Urinary bladder (tissue), 4 donors: ENCODE data around the gene TREX2. TPM values are rescaled to one million over a fixed set of nuclear protein-coding genes. Genes with fewer than 3 reads are reported as not detected.
"Not testable (repeated sequence)": the region's sequence is repeated elsewhere in the genome, so short reads cannot be mapped to it uniquely, and the experiment has no call there.

Source experiments
- DNase-seq: peaks from one replicate; pipeline ENCODE4 v3.0.0-alpha.2; 2015; ENCODE audit errors: extremely low spot score
- H3K27ac ChIP-seq: one replicate; pipeline ENCODE4 v1.5.1; 2013; ENCODE audit warnings: low read depth, mild to moderate bottlenecking, moderate library complexity
- H3K36me3 ChIP-seq: one replicate; pipeline ENCODE4 v1.6.1; 2013; ENCODE audit warnings: mild to moderate bottlenecking, moderate library complexity; ENCODE audit not compliant: insufficient read depth
- H3K4me1 ChIP-seq: one replicate; pipeline ENCODE4 v1.6.1; 2013; ENCODE audit warnings: mild to moderate bottlenecking, moderate library complexity; ENCODE audit not compliant: insufficient read depth
- H3K4me3 ChIP-seq: one replicate; pipeline ENCODE4 v1.5.1; 2013; ENCODE audit warnings: low read depth, low read length
- WGBS: extraction: QIAGEN DNeasy Blood & Tissue Kit; methylation state at CpG from one replicate; pipeline ENCODE4 v1.1.7; 2013; 5-methylcytosine and 5-hydroxymethylcytosine counted together
- polyA plus RNA-seq: library from polyadenylated mRNA; stranded (reverse); fragments of 200-250 nt; gene quantifications from one replicate; pipeline ENCODE4 v1.2.3, GENCODE V29; 2013
- total RNA-seq: library from RNA; depleted of rRNA; stranded (reverse); fragments of >200 nt; gene quantifications from one replicate; pipeline ENCODE4 v1.2.3, GENCODE V29; 2014
- donor health status: healthy with polysubstance abuse.
- donor health status: healthy.

Gene TREX2
- total and polyA plus RNA-seq, 2 donors: 0.21 to 0.49 TPM

DNA sequence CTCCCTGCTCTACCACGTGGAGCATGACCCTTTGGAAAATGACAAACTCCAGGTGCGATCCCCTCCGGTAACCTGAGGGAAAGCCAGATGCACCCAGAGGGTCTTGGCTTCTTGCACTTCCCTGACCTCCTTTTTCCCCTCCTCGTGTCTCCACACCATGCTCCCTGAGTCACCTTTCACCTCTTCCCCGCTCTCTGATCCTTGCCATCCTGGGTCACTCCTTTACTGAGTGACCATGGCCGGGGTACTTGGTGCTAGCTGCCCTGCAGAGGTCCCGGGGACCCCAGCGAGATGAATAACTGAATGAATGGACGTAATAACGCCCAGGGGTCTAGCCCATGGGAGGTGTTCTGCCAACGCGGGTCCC, 35.0 kb downstream of the TREX2 start:
- 46% methylated on average over 12 of the region's 12 CpGs for WGBS
- H3K27ac ChIP-seq: no peak overlapping the region
- no peak for DNase-seq
- no peaks in the 10 kb centered on the region for H3K4me1 ChIP-seq
- H3K36me3 ChIP-seq: no peaks in the 10 kb centered on the region
- peak overlapping the region; percentile 44 for H3K4me3 ChIP-seq

DNA sequence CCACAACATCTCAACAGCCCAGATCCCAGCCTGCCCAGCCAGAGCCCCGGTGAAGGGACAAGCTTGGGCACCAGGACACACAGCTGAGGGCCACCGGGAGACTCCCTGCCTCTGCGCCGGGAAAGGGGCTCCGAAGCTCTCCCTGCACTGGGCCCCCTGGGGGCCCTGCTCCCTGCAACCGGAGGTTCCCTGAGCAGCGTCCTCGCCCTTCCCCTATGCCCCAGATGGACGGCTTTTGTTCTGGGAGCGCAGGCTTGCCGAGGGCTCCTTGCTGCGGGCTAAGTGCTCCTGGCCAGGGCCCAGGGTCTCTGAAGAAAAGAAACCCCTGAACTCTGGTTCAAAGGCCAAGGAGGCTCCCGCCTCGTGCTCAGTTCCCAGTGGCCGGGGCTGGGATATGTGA, 35.5 kb downstream of the TREX2 start:
- DNase-seq: no peak

DNA sequence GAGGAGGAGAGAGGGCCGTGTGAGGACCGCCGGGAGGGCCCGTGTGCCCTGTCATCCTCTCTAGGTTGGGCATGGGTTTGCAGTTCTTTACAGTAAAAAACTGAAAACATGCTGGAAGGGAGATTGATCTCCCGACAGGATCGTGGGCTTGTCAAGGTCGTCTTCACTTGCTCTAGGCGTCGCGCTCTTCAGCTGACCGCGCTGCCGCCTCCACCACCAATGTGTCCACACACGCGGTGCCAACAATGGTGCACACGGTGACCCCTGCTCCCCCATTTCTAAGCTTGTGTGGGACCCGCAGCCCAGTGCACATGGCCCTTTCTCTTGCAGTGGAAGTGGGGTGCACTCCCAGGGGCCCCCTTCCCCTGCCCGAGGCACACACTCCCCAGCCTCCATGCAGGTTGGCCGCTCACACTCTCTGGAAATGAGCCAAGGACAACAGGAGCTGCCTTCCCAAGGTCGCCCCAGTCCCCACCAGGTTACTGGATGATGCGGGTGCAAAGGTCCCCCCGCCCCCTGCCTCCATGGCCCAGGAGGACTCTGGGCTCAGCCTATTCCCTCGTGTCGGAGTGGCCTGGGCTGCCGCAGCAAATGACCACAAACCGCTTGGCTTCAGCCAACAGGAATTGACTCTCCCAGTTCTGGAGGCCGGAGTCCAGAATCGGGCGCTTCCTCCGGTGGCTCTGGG, 36.3 kb downstream of the TREX2 start:
- 91% methylated on average over 30 of the region's 30 CpGs for WGBS
- no peak for DNase-seq
- H3K27ac ChIP-seq: no peak overlapping the region

More for the DNA sequence above, 35.5 kb downstream of the TREX2 start:
- no peaks in the 10 kb centered on the region for H3K36me3 ChIP-seq
- no peak overlapping the region for H3K27ac ChIP-seq
- no peak overlapping the region for H3K4me3 ChIP-seq
- H3K4me1 ChIP-seq: no peaks in the 10 kb centered on the region
- WGBS: 83% methylated on average over 15 of the region's 15 CpGs

DNA sequence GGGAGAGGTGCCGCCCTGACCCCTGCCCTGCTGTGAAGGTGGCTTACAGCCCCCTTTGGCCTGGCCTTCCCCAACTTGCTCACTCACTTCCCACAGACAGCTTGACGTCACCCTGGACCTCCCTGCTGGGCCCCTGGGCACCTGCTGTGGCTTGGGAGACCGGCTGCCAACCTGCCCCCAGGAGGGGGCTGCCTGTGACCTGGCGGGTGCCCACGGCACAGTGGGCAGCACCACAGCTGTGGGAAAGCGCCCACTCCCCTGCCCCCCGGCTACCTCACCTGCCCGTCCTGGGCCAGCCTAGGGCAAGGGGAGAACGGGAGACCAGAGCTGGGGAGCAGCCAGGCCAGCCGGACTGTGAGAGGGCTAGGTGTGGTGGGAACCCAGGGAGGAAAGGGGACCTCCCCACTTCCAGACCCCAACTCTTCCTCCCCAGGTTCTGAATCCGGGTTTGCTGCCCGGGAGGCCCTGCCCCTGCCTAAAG, 36.9 kb downstream of the TREX2 start:
- DNase-seq: no peak
- Histone ChIP-seq H3K4me3 (no peak overlapping the region), H3K27ac (no peak overlapping the region), H3K4me1 (no peaks in the 10 kb centered on the region), H3K36me3 (no peaks in the 10 kb centered on the region)
- 95% methylated on average over 12 of the region's 12 CpGs for WGBS

More for the DNA sequence above, 36.3 kb downstream of the TREX2 start:
- H3K4me1 ChIP-seq: no peaks in the 10 kb centered on the region
- H3K36me3 ChIP-seq: no peaks in the 10 kb centered on the region
- H3K4me3 ChIP-seq: no peak overlapping the region

DNA sequence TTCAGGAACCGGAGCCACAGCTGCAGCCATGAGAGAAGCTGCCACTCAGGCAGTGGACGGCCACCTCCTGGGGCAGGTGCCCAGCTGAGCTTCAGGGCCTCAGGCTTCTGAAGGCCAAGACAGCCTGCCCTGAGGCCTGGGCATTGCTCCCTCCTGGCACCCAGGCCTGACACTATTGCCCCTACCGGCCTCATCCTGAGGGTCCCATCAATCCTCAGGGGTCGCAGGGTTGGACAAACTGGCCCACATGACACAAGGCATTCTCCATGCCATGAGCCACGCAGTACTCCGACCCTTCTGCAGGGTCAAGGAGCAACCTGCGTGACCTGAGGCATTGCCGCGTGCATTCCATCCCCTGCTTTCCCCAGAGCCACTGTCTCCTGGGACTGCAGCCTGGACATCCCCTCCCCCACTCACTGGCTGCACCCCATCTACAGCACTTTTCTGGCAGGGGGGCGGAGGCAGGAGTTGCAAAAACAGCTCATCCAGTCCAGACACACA, 37.6 kb downstream of the TREX2 start:
- Histone ChIP-seq H3K27ac (no peak overlapping the region), H3K36me3 (no peaks in the 10 kb centered on the region), H3K4me3 (no peak overlapping the region), H3K4me1 (no peaks in the 10 kb centered on the region)
- WGBS: 83% methylated on average over 10 of the region's 10 CpGs
- DNase-seq: no peak

DNA sequence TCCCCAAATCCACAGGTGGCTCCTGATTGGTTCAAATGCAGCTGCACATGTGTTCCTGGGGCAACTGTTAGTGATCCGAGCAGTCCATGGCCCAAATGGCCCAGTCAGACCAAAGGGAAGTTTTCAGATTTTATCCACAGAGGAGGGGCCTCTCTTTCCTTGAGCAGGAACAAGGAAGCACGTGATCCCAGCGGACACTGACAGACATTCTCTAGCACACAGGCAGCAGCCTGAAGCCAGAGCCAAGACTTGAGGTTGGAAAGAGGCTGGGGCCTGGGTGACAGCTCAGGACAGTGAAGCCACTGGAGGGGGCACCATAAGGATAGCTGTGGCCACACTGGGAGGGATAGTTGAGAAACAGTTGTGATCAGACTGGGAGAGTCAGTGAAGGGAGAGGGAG, 38.1 kb downstream of the TREX2 start:
- H3K27ac ChIP-seq: no peak overlapping the region
- no peak for DNase-seq
- no peaks in the 10 kb centered on the region for H3K4me1 ChIP-seq
- 71% methylated on average over 3 of the region's 3 CpGs for WGBS
- H3K4me3 ChIP-seq: no peak overlapping the region
- H3K36me3 ChIP-seq: no peaks in the 10 kb centered on the region

DNA sequence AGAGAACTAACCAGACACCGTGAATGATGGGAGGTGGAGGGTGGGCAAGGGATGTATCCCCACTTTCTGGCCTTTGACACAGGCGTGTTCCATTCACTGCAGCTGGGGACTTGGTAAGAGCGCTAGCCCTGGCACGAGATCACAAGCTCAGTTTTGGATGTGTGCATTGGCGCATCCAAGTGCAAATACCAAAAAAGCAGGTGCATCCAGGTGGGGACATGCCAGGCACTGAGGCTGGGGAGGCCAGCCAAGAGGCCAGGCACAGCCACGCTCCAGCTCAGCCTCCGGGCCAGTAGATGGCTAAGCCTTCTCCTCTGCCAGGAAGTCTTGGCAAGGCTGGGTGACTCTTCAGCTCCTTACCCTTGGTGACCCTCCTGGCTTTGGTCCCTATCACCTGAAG, 39.0 kb downstream of the TREX2 start:
- no peaks in the 10 kb centered on the region for H3K4me1 ChIP-seq
- no peaks in the 10 kb centered on the region for H3K36me3 ChIP-seq
- no peak for DNase-seq
- no peak overlapping the region for H3K27ac ChIP-seq
- H3K4me3 ChIP-seq: no peak overlapping the region
- 79% methylated on average over 7 of the region's 7 CpGs for WGBS

DNA sequence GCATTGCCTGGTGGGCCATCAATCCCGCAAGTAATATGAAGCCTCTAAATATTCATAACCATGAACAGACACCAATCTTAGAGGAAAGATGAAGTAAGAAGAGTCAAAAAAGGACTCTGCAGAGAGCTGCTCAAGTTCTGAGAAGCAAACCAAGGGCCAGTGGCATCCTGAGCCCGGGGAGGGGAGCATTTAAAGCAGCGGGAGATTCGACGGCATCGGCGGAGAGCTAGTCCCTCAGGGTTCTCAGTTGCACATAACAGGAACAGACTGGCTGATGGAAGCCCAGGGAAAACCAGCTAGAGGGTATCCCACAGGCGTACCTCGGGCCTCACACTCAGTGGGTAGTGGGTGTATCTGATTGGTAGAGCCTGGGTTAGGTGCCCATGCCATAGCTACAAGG, 39.8 kb downstream of the TREX2 start:
- no peaks in the 10 kb centered on the region for H3K4me1 ChIP-seq
- no peak overlapping the region for H3K27ac ChIP-seq
- no peak overlapping the region for H3K4me3 ChIP-seq
- 94% methylated on average over 9 of the region's 9 CpGs for WGBS
- H3K36me3 ChIP-seq: no peaks in the 10 kb centered on the region
- no peak for DNase-seq

DNA sequence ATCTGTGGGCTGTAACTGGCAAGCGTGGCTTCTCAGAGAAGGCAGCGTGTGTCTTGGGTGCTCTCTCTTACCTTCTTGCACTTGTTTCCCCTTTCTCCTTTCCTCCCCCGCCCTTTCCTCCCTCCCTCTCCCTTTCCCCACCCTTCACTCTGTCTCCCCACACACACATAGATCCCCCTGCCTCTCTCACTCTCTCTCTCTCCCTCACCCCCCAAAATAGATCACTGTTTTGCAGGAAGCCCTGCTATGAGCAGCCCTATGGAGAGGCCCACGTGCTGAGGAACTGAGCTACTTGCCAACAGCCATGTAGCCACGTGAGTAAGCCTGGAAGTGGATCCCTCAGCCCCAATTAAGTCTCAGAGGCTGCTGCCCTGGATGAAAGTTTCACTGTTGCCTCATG, 40.4 kb downstream of the TREX2 start:
- no peak for DNase-seq
- WGBS: 51% methylated on average over 5 of the region's 5 CpGs
- Histone ChIP-seq H3K36me3 (no peaks in the 10 kb centered on the region), H3K4me1 (no peaks in the 10 kb centered on the region), H3K27ac (no peak overlapping the region), H3K4me3 (no peak overlapping the region)

DNA sequence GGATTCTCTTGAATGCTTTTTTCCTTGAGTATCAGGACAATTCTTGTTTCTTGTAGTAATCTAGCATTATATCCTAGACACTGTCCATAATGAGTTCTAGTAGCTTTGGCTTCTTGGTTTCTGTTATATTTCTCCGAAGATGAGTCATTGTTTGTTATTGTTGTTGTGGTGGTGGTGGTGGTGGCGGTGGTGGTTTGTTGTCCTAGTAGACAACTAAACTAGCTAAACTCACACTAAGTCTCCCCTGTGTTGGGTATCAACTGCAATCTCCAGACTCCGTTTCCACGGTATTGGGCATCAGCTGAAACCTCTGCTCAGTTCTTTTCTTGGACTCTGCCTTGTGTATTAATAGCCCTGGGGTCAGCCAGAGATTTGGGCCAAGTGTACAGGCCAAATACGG, 41.5 kb downstream of the TREX2 start:
- not testable (repeated sequence) for H3K4me1 ChIP-seq, DNase-seq, H3K4me3 ChIP-seq, H3K36me3 ChIP-seq, H3K27ac ChIP-seq
- 81% methylated on average over 5 of the region's 5 CpGs for WGBS

DNA sequence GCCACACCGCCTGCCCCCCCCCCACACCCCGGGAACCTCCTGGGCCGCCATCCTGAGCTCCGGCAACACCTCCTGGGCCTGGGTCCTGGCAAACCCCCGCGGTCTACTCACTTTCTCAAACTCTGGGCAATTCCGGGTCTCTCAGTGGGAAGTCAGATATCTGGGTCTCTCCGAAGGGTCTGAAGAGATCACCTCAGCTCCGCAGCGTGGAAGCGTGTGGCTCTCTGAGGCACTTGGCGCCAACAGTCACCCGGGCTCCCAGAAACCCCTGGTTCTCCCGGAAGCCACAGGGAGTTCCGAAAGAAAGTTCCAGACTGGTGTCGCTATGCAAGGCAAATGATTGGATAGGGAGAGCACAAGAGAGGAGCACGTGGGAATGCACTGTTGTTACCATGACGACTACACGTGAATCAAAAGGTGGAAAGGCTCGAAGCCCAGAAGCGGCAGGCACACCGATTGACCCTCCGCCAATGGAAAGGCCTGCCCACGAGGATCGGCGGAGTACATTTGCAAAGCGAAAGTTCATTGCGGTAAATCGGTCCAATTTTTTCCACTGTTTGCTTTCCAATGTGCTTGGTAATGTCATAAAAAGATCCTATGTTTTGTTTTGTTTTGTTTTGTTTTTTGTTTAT, 44.6 kb downstream of the TREX2 start, which contains the start of gene PNMA6E:
Gene PNMA6E (minus strand): TSS at position 218 of the 632 bp plus-strand sequence. CDS start 2,501 bp downstream, outside the sequence.
- Histone ChIP-seq H3K27ac (no peak within 1 kb of the TSS), H3K4me1 (no peaks in the 10 kb centered on the region), H3K36me3 (no peaks in the 10 kb centered on the region), H3K4me3 (no peak within 1 kb of the TSS)
- no peak for DNase-seq
- 93% methylated on average over 29 of the region's 29 CpGs for WGBS

DNA sequence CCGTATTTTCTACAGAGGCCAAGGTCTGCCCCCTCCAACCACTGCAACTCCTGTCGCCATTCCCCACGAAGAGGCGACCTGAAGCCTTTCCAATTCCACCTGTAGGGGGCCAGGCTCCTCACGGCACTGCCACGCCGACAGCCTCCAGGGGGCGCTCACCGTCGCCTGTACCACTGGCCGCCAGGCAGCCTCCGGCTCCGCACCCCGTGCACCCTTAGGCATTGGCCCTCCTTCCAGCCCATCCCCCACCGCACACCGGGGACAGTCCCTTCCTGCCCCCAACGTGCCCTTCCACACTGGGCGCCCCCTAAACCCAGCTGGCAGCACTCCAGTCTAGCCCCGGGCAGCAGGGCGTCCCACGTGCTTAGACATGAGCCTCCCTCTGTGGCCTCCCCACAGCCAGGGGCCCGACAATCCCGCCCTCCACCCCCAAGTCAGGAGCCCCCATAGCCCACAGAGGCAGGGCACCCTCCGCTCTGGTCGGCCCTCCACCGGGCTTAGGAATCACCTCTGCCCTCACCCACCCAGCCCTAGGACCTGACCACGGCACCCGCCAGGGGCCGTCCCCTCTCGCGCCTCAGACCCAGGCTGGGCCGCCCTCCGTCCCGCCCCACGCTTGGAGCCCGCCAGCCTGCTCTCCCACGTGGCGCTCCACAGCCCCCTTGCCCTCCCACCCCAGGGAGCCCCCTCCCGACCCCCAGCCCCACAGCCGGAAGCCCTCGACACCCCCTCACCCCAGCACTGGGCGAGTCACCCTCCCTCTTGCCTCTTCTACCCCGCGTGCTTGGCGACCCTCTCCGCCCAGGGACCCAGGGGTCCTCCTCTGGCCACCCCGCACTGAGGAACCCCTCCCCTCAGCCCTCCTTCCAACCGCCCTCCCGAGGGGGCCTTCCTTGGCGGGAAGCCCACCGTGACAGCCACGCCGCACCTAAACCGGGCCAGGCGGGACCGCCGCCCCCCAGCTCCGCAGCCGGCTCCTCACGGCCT, 45.4 kb downstream of the TREX2 start:
- Histone ChIP-seq H3K4me3 (no peak overlapping the region), H3K27ac (no peak overlapping the region), H3K36me3 (no peaks in the 10 kb centered on the region), H3K4me1 (no peaks in the 10 kb centered on the region)
- 78% methylated on average over 60 of the region's 60 CpGs for WGBS
- DNase-seq: no peak

DNA sequence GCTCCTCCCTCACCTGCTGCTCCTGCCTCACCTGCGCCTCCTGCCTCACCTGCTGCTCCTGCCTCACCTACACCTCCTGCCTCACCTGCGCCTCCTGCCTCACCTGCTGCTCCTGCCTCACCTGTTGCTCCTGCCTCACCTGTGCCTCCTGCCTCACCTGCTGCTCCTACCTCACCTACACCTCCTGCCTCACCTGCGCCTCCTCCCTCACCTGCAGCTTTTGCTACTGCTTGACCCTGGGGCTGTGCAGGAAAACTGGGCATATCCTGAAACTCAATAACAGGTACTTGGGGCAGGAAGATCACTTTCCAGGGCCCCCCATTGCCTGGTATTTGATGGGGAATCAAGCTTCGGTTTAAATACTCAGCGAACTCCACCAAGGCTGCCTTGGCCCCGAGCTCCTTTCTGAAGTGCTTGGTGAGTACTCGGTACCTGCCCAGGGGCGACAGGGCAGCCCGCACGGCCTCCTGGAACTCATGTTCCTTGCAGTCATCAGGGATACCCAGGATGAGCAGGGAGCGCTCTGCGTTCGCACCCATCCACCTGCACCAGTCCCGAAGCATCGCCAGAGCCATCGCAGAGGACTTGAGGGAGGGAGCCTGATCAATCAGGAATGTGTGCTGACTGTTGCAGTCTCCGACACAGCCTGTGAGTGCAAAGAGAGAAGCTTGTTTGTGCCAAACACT, 47.4 kb downstream of the TREX2 start:
- Histone ChIP-seq H3K27ac (no peak overlapping the region), H3K36me3 (no peaks in the 10 kb centered on the region), H3K4me1 (no peaks in the 10 kb centered on the region), H3K4me3 (no peak overlapping the region)
- WGBS: 82% methylated on average over 17 of the region's 17 CpGs
- DNase-seq: no peak
